Dermis blood vessel endothelial cell (primary cell): ENCODE measurements around the gene ZNF609. TPM values are rescaled to one million over a fixed set of nuclear protein-coding genes. Genes with fewer than 3 reads are reported as not detected.
"Not testable (repeated sequence)": the region's sequence is repeated elsewhere in the genome, so short reads cannot be mapped to it uniquely, and the experiment has no call there.

ENCODE experiments used
- DNase-seq: peaks from one replicate; pipeline ENCODE4 v3.0.0; 2010
- total RNA-seq: library from RNA; depleted of rRNA; stranded (reverse); fragments of >200 nt; gene quantifications from 2 replicates; pipeline ENCODE4 v1.2.3, GENCODE V29; 2014

Gene ZNF609
- total RNA-seq, 1 donor from 2014 or later, result 28.8 TPM

DNA sequence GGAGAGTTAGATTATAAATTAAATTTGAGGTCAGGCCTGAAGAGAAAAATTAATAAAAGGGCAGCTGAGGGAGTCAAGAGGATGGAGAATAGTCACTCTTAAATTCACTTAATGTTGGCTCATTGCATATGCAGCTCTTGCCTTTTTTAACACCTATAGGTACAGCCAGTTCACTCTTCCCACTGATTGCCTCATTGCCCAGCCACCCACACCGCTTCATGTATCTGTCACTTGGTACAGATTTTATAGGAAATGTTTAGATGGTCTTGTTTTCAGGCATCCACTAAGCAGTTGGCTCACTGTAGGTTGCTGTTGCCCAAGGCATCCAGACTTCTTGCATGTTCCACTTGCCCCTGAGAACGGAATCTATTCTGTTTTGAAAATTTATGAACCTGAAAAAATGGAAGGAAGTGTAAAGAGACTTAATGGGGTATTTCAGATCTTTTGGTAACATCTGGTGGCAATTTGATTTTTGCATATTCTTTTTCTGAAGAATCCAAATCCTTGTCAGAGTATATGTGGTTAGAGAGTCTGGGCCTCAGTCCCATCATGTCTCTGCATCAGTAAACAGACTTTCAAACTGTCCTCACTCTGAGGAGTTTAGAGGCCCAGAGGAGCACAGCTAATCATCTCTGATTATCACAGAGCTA is 163.1 kb downstream of the ZNF609 start:
- DNase-seq, result no peak

DNA sequence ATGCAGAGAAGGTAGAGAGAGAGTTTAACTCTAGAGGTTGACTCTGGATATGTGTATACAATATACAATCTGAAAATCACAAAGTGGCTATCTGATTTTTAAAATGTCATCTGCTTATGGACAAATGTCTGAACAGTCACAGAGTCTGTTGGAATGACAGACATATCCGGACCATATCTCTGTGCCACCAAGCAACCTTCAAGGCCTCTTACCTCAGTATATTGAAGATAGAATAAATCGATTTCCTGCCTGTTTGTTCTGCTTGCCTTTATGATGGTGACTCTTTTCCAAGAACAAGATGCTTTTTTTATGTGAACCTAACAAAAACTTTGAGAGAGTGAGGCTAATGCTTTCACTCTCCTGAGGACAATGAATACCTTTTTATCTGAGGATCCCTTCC is 163.9 kb downstream of the ZNF609 start:
- no peak for DNase-seq

DNA sequence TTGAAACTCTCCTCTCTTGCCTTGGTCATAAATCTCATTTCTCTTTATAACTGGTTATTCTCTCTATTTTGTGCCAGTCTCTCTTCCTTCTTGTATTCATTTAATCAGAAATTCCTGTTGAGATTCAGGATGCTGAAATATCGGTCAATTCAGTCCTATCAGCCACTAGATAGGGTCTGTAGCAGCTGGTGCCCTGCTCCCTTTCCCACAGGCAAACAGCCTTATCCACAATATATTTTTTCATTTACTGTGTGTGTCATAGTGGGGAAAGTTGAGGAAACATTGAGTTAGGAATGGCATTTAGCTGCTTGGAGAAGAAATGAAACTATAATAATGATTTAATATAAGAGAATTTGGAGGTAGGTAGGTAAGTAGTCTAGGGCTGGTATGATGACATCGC is 168.7 kb downstream of the ZNF609 start:
- DNase-seq, result no peak

DNA sequence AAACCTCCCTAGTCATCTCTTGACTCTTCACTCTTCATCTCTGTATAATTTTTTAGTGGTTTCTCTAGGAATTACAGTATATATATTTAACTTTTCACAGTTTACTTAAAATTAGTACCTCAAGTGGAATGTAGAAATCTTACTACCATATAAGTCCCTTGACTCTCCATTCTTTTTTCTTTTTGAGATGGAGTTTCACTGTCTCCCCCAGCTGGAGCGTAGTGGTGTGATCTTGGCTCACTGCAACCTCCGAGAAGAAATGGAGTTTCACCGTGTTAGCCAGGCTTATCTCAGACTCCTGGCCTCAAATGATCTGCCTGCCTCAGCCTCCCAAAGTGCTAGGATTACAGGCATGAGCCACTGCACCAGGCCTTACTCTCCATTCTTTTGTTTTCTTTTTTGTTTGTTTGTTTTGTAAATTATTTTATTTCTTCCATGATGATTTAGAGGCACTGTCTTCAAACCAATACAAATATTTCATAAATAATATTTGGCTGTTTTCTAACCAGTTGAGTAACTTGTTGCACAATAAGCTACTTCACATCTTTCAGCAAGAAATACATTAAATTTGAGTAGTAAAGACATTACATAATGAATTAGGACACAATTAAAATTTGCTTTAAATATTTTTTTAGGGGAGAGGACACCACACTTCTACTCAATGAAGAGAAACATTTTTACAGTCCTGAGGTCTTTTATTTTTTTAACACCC is 170.2 kb downstream of the ZNF609 start:
- no peak for DNase-seq

DNA sequence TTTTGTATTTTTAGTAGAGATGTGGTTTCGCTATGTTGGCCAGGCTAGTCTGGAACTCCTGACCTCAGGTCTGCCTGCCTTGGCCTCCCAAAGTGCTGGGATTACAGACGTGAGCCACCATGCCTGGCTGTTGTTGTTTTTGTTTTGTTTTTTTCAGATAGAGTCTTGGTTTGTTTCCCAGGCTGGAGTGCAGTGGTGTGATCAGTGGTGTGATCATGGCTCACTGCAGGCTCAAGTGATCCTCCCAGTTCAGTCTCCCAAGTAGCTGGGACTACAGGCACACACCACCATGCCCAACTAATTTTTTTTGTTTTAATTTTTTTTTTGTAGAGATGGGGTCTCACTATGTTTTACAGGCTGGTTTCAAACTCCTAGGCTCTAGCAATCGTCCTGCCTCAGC is 172.3 kb downstream of the ZNF609 start:
- not testable (repeated sequence) for DNase-seq

DNA sequence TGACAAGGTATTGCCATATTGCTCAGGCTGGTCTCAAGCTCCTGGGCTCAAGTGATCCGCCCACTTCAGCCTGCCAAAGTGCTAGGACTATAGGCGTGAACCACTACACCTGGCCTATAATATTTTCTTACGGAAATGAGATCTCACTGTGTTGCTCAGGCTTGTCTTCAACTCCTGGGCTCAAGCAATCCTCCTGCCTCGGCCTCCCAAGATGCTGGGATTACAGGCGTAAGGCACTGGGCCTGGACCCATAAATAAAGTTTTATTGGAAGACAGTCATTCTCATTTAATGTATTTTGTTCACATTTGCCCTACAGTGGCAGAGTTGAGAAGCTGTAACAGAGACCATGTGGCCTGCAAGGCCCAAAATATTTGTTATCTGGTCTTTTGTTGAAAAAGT is 173.0 kb downstream of the ZNF609 start:
- DNase-seq, result no peak

DNA sequence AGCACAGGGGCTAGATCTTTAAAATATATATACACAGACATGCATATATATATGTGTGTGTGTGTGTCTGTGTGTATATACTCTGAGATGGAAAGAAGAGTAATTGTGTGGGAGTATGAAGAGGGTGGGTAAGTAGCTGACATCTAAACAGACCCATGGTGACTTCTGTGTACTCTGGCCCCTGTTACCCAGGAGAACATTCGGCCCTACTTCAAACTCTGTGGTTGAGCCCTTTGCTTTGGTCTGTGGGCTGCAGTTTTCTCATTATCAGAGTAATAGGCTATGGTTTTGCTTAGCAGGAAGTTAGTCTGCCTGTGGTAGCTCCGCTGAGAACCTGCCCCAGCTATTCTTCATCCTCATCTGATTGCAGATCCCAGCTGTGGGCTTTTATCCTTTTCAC is 173.6 kb downstream of the ZNF609 start:
- DNase-seq, result peak; percentile 34

DNA sequence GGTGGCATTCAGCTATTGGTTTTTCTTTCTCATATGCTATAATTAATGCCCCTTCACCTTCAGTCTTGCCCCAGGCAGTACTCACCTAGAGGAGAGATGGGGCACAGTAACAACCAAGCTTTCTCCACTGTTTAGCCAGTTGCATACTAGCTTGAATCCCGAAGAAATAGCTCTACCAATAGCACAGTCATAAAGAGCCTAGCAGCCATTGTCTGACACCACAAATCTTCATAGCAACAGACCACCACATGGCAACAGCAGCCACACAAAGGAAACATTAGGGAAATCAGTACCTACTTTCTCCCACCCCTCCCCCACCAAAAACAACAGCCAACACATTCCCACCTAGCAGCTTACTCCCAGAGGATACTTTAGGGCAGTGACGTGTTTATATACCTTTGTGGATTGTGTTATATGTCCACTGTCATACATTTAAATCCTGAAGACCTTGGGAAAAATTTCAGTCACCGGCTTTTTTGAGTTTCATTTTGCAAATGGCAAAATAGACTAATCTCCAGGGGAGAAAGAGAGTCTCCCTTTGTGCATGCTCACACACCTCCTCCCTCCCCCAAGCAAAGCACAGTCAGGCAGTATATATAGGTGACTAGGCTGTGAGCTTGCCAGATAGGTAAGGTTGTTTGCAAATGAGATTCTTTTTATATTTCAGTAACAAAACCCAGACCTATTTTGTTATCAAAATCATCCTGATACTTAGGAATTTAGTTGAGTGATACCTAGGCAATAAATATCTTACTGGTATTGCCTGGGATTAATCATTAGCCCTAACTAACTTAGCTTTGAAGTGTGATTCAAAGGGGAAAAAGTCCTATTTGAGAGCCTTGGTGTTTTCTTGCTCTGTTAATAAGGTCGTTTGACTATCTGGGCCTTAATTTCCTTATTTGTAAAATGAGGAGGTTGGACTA is 174.5 kb downstream of the ZNF609 start:
- peak; percentile 91 for DNase-seq

DNA sequence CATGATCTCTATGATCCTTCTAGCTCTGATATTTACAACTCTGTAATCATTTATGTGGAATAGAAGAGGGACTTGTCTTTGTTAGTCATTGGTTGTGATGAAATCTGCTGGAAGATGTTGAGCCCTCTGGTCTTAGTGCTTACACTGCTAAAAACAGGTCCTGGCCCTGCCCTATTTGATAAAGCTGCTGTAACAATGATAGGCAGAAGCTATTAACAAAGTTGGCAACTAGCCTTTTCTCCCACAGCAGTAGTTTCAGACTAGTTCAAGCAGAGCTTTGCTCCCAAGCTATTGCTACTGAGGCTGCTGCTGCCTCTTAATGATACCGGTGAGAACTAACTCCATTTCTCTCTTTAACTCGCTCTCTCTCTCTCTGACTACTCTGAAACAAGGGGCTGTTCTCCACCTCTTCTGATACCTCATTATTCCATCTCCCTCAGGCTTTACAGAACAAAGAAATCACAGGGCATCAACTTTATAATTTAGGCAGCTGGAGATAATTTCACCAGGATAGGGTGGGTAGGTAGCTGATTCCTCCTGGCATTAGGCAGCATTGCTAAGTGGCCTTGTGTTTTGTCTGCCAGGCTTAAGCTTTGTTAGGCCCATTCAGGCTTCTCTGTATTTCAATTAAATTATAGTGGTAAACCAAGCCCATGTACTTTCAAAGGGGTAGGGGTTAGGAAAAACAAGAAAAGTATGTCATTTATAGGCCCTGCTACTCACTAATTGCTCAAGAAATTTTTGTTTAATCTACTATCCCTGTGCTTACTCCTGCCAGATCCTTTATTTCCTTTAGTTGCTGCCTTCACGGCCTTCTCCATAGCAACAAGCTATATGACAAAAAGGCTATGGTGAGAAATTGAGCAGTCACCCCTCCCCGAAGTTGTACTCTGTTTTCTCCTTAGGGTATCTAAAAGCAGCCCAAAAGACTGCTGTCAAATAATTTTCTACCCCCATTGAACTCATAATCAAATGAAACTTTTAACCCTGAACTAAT is 175.4 kb downstream of the ZNF609 start:
- peak; percentile 62 for DNase-seq

DNA sequence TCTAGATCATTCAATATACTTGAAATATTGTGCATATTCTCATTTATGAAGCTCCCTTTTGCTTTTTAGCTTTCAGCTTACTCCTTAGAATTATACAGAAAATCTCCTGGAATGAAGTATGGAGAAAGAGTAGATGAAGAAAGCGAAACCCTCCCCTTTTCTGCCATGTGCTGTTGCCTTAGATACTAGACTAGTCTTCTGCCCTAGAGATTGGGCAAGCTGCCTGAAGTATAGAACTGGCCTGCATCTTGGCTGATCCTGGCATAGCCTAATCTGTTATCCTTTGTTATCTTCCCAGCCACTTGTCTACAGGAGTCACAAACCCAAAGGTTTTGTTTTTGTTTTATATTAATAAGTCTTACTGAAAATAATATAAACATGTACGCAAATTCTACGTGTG is 176.2 kb downstream of the ZNF609 start:
- DNase-seq, result no peak

DNA sequence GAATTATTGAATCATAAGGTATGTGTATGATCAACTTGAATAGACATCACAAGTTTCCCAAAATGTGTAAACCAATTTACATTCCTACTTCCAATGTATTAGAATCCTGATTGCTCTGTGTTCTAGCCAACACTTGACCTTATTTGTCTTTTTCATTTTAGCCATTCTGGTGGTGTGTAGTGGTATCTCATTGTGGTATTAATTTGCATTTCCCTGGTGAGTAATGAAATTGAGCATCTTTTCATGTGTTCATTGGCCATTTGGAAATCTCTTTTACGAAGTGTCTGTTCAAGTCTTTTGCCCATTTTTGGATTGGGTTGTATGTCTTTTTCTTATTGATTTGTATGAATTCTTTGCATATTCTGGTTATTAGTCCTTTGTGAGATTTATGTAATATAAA is 177.0 kb downstream of the ZNF609 start:
- no peak for DNase-seq

DNA sequence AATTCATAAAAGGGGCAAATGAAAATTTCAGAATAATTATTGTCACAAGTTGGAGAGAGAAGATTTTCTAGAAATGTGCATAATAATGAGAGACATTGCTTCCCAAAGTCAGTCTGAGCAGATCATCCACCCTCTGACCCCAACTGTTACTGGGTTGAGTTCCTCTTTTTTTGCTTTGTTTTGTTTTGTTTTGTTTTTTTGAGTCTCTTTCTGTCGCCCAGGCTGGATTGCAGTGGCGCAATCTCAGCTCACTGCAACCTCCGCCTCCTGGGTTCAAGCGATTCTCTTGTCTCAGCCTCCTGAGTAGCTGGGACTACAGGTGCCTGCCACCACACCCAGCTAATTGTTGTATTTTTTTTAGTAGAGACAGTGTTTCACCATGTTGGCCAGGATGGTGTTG is 179.4 kb downstream of the ZNF609 start:
- not testable (repeated sequence) for DNase-seq

DNA sequence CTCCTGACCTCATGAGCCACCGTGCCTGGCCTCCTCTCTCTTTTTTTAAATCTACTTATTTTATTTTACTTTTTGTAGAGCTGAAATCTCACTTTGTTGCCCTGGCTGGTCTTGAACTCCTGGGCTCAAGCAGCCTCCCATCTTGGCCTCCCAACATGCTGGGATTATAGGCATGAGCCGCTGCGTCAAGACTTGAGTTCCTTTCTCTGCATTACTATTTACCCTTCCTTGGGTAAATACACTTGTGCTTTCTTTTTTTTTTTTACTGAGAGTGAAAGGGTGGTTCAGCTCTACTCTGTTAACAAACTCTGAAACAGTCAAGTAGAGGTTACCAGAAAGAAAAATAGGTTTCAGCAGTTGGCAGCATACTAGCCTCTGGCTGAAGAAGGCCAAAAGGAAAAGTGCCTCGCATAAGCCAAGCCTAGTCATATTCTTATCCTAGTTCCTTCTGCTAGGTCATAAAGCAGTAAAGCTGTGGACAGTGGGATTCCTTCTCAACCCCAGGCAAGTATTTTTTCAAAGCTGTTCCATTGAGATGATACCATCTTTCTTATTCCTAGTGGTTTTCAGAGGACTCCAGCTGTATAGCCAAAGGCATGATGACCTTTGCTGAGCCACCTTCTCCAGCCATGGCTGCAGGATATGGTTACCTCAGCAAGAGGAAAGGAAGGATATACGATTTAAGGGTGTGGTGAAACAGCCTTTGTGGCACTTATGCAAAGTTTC is 179.9 kb downstream of the ZNF609 start:
- DNase-seq, result peak; percentile 23

DNA sequence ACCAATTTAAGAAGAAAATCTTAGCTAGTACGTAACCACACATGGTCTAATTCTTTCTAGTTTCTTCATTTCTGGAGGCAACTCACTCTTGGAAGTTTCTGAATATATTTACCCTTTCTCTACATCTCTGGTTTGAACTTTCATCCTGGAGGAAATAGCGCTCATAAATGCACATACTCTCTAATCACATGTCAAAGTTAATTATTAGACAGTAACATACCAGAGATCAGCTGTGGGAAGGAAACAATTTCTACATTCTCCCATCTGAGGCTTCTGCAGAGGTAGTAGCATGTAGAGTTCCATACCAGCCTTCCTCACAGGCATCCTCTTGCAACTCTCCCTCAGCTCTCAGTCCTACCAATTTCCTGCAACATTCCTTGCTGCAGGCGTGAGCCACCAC is 182.5 kb downstream of the ZNF609 start:
- DNase-seq, result no peak

DNA sequence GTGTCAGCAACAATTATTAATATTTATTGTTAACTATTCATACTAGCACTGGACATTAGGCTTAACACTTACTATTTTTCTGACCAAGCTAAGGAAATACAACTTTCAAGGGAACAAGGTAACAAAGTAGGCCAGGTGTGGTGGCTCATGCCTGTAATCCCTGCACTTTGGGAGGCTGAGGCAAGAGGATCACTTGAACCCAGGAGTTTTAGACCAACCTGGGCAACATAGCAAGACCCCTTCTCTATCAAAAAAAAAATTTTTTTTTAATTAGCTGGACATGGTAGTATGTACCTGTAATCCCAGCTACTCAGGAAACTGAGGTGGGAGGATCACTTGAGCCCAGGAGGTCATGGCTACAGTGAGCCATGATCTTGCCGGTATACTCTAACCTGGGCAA is 183.3 kb downstream of the ZNF609 start:
- no peak for DNase-seq

DNA sequence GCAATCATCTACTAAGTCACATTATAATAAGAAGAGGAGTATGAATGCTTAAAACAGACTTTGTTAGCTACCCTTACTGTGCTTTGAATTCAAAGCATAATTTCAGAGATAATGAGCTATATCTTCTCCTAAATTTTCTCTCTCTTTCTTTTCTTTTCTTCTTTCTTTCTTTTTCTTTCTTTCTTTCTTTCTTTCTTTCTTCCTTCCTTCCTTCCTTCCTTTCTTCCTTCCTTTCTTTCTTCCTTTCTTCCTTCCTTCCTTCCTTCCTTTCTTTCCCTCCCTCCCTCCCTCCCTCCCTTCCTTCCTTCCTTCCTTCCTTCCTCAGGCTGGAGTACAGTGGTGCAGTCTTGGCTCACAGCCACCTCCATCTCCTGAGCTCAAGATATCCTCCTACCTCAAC is 184.4 kb downstream of the ZNF609 start:
- DNase-seq, result not testable (repeated sequence)

DNA sequence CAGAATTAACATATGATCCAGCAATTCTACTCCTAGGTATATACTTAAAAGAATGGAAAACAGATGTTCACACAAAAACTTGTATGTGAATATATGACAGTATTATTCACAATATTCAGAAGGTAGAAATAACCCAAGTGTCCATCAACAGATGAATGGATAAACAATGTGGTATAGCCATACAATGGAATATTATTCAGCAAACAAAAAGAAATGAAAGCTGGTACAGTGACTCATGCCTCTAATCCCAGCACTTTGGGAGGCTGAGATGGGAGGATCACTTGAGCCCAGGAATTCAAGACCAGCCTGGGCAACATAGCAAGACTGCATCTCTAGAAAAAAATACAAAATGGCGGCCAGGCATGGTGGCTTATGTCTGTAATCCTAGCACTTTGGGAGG is 185.6 kb downstream of the ZNF609 start:
- no peak for DNase-seq

DNA sequence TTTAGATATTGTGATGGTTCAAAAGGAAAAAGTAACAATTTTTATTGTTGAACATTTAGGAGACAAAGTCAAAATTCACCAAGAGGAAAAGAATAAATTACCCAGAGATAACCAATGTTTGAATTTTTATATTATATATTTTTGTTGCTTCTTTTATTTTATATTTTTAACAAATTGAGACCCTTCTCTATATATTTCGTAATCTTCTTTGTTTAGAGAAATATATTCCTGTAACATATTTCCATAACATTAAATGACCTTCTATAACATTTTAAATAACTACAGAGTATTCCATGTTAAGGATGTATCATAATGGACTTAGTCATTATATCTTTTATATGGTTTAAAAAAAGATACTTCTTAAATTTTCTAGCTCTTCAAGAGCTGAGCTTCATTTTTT is 187.0 kb downstream of the ZNF609 start:
- DNase-seq, result no peak

DNA sequence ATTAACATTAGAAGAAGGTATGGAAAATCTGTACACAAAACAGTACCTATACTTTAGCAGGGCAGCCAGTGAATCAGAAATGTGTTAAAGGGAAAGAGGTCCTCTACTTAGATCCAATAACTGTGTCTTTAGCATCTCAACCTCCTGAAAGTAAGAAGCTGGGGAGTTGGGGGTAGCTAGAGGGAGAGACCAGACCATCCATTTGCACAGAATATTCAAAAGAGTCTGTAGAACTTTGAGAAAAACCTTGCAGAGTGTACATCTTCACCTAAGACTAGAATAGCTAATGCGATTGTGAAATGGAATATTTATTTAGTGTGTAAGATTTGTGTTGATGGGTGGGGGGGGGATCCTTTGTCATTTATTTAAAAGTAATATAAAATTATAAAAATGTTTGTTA is 190.2 kb downstream of the ZNF609 start:
- DNase-seq, result no peak

DNA sequence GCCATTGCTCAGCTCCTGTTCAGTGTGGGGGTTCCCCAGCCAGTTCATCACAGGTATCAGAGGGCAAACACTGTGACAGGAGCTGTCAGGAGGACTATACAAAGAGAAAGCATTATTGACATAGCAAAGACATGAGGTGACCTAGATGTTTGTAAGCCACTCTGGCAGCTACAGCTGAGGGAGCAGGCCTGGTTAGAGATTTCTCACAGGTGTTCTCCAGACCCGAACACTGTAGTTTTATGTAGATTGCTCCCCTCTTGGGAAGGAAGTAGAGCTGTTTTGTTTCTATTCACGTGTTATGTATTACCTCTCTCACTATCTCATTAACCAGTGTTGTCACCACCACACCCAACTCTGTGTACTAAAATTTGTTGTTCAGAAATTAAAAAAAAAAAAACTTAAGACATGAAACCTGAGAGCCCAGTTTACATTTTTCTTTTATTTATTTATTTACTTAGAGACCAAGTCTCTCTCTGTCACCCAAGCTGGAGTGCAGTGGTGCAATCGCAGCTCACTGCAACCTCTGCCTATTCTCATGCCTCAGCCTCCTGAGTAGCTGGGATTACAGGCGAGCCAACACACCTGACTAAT is 191.3 kb downstream of the ZNF609 start:
- DNase-seq, result no peak

DNA sequence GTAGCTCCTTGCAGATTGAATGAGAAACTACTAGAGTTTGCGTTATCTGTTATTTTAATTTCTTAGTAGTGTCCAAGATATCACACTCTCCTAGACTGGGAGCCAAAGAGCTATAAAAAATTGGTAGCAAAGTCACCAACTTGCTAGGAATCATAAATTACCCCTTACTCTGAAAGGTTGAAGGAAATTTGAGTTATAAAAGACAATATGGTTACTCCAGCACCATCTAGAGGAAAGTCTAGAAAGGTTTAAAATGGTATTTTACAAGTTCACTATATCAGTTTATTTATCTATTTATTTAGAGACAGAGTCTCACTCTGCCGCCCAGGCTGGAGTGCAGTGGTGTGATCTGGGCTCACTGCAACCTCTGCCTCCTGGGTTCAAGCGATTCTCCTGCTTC is 193.4 kb downstream of the ZNF609 start:
- DNase-seq, result peak; percentile 51
